OCI-LY7 (cell line): ENCODE results near the gene BHLHE40.

ENCODE experiments used
- EZH2phosphoT487 ChIP-seq: fragments of 200-600 bp; sonication (generic); IDR thresholded peaks from 2 replicates; pipeline ENCODE4 v1.6.1; 2018; ENCODE audit warnings: low read depth, borderline replicate concordance, mild to moderate bottlenecking, mixed run types, antibody characterized with exemption, low read length, moderate library complexity, mixed read lengths
- TF ChIP-seq, protein P1 (sequence below): fragments of 200-600 bp; sonication (generic); conservative IDR thresholded peaks from 2 replicates; pipeline ENCODE4 v1.5.1; 2014; ENCODE audit warnings: mild to moderate bottlenecking, antibody characterized with exemption, low read length, moderate library complexity, mixed read lengths

DNA sequence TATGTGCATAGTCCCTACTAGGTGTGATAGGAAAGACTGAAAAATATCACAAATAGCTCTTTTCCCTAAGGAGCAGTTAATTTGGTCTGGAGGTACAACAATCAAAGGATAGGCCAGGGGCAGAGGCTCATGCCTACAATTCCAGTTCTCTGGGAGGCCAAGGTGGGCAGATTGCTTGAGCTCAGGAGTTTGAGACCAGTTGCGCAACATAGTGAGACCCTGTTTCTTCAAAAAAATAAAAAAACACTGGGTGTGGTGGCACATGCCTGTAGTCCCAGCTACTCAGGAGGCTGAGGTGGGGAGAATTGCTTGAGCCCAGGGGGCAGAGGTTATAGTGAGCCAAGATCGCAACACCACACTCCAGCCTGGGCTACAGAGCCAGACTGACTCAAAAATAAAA lies 30.2 kb upstream of the BHLHE40 start:
- TF ChIP-seq, protein P1, sequence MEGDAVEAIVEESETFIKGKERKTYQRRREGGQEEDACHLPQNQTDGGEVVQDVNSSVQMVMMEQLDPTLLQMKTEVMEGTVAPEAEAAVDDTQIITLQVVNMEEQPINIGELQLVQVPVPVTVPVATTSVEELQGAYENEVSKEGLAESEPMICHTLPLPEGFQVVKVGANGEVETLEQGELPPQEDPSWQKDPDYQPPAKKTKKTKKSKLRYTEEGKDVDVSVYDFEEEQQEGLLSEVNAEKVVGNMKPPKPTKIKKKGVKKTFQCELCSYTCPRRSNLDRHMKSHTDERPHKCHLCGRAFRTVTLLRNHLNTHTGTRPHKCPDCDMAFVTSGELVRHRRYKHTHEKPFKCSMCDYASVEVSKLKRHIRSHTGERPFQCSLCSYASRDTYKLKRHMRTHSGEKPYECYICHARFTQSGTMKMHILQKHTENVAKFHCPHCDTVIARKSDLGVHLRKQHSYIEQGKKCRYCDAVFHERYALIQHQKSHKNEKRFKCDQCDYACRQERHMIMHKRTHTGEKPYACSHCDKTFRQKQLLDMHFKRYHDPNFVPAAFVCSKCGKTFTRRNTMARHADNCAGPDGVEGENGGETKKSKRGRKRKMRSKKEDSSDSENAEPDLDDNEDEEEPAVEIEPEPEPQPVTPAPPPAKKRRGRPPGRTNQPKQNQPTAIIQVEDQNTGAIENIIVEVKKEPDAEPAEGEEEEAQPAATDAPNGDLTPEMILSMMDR, result no peak
- no peak for TF ChIP-seq EZH2phosphoT487
